ENCODE results near the gene STAG3. TPM values are rescaled to one million over a fixed set of nuclear protein-coding genes. Genes with fewer than 3 reads are reported as not detected.

The STAG3 gene
- total and polyA plus RNA-seq, 2 of the 4 experiments (the other 2 are of a cell fraction), result 0.36 to 0.65 TPM

DNA sequence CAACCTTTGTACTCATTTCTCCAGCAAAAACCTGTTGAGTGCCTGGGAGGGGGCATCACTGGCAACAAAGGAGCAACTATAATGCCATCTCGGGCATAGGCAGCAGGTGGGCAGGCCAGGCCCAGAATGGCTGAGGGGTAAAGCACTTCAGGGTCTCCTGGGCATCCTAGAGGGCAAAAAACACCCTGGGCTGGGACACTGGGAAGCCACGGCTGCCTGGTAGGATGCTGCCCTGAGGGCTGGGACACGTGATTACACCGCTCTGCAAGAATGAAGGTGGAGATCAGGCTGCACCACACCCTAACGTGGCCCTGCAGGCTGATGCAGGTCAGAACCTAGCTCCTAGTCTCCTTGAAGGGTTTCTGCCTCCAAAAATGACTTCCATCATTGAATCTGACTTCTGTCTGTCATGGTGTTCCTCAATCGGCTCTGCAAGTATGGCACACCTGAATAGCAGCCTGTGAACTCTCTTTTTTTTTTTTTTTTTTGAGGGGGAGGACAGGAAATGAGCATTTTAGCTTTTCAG is 14.6 kb upstream of the STAG3 start:
- DNase-seq (no peak), ATAC-seq (ENCODE audit: low read depth) (no peak)
- H4K91ac ChIP-seq (ENCODE audit: insufficient read depth, low read depth, low read length), result no peak overlapping the region
- ChIA-PET CTCF (no interaction called here), POLR2A (ENCODE audit: unreplicated experiment) (no interaction called here)
- no CpG with 5 or more reads among the region's 6 CpGs for WGBS, 2 experiments (ENCODE audit: extremely low coverage in 2 of 2, insufficient read length in 1 of 2)
- peaks cover 6% of the 10 kb centered on the region; the same call in 1 of the 2 replicates for H3K9me1 ChIP-seq (ENCODE audit: insufficient read depth, low read length)
- H3K4me3 ChIP-seq (ENCODE audit: insufficient read depth, low read depth, low read length), result no peak overlapping the region
- in situ Hi-C loops (cut with MboI; ENCODE audit: low sequenced_read_pairs), result no loop called here
- no peaks in the 10 kb centered on the region for H4K20me1 ChIP-seq (ENCODE audit: insufficient read depth, low read length)
- no peaks in the 10 kb centered on the region for H3K9me3 ChIP-seq (ENCODE audit: control insufficient read depth, insufficient read depth, low read length)
- no peak overlapping the region for H3K23ac ChIP-seq (ENCODE audit: low read depth, low read length)
- no peak overlapping the region for H2BK20ac ChIP-seq (ENCODE audit: low read depth, low read length)
- no peak overlapping the region for H3K4ac ChIP-seq (ENCODE audit: low read depth, low read length)
- H3K4me2 ChIP-seq (ENCODE audit: low read depth, low read length), result no peak overlapping the region
- no peak overlapping the region for H3K56ac ChIP-seq (ENCODE audit: extremely low read depth, insufficient read depth, low read length)
- no peak for TF ChIP-seq MAFK (IDR thresholded peaks at IDR 0.05; ENCODE audit: low read depth, low read length)
- TF ChIP-seq MAZ (IDR thresholded peaks at IDR 0.05; ENCODE audit: borderline replicate concordance, low read depth, low read length), result no peak
- TF ChIP-seq POLR2A (IDR thresholded peaks at IDR 0.05; ENCODE audit: low read depth, low read length), result no peak
- no peak for TF ChIP-seq MXI1 (IDR thresholded peaks at IDR 0.05; ENCODE audit: borderline replicate concordance, low read depth, low read length)
- TF ChIP-seq BHLHE40 (IDR thresholded peaks at IDR 0.05; ENCODE audit: low read depth, low read length), result no peak
- no peak for TF ChIP-seq CEBPB (IDR thresholded peaks at IDR 0.05; ENCODE audit: low read depth, low read length)
- TF ChIP-seq NFE2L2 (IDR thresholded peaks at IDR 0.05; ENCODE audit: low read depth, low read length), result no peak
- TF ChIP-seq, protein P1, sequence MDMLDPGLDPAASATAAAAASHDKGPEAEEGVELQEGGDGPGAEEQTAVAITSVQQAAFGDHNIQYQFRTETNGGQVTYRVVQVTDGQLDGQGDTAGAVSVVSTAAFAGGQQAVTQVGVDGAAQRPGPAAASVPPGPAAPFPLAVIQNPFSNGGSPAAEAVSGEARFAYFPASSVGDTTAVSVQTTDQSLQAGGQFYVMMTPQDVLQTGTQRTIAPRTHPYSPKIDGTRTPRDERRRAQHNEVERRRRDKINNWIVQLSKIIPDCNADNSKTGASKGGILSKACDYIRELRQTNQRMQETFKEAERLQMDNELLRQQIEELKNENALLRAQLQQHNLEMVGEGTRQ (IDR thresholded peaks at IDR 0.05; ENCODE audit: low read depth, low read length), result no peak
- no peak for TF ChIP-seq RFX5 (IDR thresholded peaks at IDR 0.05; ENCODE audit: low read depth, low read length)
- no peak for TF ChIP-seq FOS (IDR thresholded peaks at IDR 0.05; ENCODE audit: low read depth, low read length)
- no peak for TF ChIP-seq CHD1 (IDR thresholded peaks at IDR 0.05; ENCODE audit: low read depth, low read length)
- no peak for TF ChIP-seq RAD21 (IDR thresholded peaks at IDR 0.05; ENCODE audit: low read length)
- no peak for TF ChIP-seq SMC3 (IDR thresholded peaks at IDR 0.05; ENCODE audit: low read depth, low read length)
- TF ChIP-seq, protein P2, sequence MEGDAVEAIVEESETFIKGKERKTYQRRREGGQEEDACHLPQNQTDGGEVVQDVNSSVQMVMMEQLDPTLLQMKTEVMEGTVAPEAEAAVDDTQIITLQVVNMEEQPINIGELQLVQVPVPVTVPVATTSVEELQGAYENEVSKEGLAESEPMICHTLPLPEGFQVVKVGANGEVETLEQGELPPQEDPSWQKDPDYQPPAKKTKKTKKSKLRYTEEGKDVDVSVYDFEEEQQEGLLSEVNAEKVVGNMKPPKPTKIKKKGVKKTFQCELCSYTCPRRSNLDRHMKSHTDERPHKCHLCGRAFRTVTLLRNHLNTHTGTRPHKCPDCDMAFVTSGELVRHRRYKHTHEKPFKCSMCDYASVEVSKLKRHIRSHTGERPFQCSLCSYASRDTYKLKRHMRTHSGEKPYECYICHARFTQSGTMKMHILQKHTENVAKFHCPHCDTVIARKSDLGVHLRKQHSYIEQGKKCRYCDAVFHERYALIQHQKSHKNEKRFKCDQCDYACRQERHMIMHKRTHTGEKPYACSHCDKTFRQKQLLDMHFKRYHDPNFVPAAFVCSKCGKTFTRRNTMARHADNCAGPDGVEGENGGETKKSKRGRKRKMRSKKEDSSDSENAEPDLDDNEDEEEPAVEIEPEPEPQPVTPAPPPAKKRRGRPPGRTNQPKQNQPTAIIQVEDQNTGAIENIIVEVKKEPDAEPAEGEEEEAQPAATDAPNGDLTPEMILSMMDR (conservative IDR thresholded peaks at IDR 0.05; ENCODE audit: low read depth, low read length), result no peak
- no peak for TF ChIP-seq RCOR1 (IDR thresholded peaks at IDR 0.05; ENCODE audit: insufficient replicate concordance, low read length)
- TF ChIP-seq, protein P3, sequence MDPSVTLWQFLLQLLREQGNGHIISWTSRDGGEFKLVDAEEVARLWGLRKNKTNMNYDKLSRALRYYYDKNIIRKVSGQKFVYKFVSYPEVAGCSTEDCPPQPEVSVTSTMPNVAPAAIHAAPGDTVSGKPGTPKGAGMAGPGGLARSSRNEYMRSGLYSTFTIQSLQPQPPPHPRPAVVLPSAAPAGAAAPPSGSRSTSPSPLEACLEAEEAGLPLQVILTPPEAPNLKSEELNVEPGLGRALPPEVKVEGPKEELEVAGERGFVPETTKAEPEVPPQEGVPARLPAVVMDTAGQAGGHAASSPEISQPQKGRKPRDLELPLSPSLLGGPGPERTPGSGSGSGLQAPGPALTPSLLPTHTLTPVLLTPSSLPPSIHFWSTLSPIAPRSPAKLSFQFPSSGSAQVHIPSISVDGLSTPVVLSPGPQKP (IDR thresholded peaks at IDR 0.05; ENCODE audit: borderline replicate concordance, low read depth, low read length), result no peak
- peak overlapping the region; percentile 49 for H2AFZ ChIP-seq (replicated peaks; ENCODE audit: low read length, poor library complexity)
- H3K79me1 ChIP-seq (ENCODE audit: low read depth in 1 of 2, low read length in 2 of 2), result peaks cover 0 to 16% of the 10 kb centered on the region in 2 experiments; a peak in 1 of 4 replicates
- H4K8ac ChIP-seq (ENCODE audit: low read depth in 2 of 2, low read length in 2 of 2), result no peak overlapping the region
- dilution Hi-C loops (cut with HindIII; ENCODE audit: low sequenced_read_pairs, unreplicated experiment), result no loop called here
- no peak overlapping the region for H2AK5ac ChIP-seq (ENCODE audit: low read depth, low read length)
- no peak overlapping the region for H3K14ac ChIP-seq (replicated peaks; ENCODE audit: low read depth, low read length)
- no peak overlapping the region for H3K27ac ChIP-seq (ENCODE audit: insufficient read depth, low read length)
- 0 out of 2 replicates have a peak, but pooled peaks cover under 1% of the 10 kb centered on the region for H3K4me1 ChIP-seq (ENCODE audit: control insufficient read depth, insufficient read depth, low read length)
- intact Hi-C loops (cut with micrococcal nuclease), result no loop called here
- no peak overlapping the region for H4K5ac ChIP-seq (ENCODE audit: low read depth, low read length)
- no peak overlapping the region for H2BK120ac ChIP-seq (ENCODE audit: low read depth, low read length)
- no peak overlapping the region for H3K18ac ChIP-seq (ENCODE audit: low read depth, low read length)
- no TSS peak for BruUV-seq (replicated peaks)
- H3K36me3 ChIP-seq (ENCODE audit: control insufficient read depth, insufficient read depth, low read length), result no peaks in the 10 kb centered on the region
- H2AK9ac ChIP-seq (replicated peaks; ENCODE audit: low read depth, low read length, poor library complexity), result peak overlapping the region; percentile 42
- no peak overlapping the region for H2BK5ac ChIP-seq (ENCODE audit: low read depth, low read length, poor library complexity, severe bottlenecking)
- H3K27me3 ChIP-seq (ENCODE audit: control insufficient read depth, insufficient read depth, low read length), result no peaks in the 10 kb centered on the region
- no peak overlapping the region for H2BK15ac ChIP-seq (ENCODE audit: low read depth, low read length)
- no peak overlapping the region for H3K9ac ChIP-seq (ENCODE audit: low read depth, low read length)

All from IMR-90 (cell line).